K562 (cell line): ENCODE data around the gene DYNC2I2. TPM values are rescaled to one million over a fixed set of nuclear protein-coding genes. Genes with fewer than 3 reads are reported as not detected.

ENCODE experiments used
- BCLAF1 ChIP-seq, 2 experiments: fragments of 450-650 bp in 1 of 2; IDR thresholded peaks; 2 replicates each; pipeline ENCODE4 v1.6.1; 2011 to 2017; ENCODE audit warnings: low read depth in 2 of 2, antibody characterized with exemption in 1 of 2, borderline replicate concordance in 1 of 2, low read length in 1 of 2, mild to moderate bottlenecking in 1 of 2, mixed read lengths in 1 of 2; ENCODE audit not compliant: control insufficient read depth in 1 of 2
- GABPA ChIP-seq: fragments of 200-800 bp; sonication (Bioruptor generic); conservative IDR thresholded peaks from 2 replicates; pipeline ENCODE4 v1.6.1; 2016; ENCODE audit warnings: low read depth, missing genetic modification characterization, missing compliant biosample characterization
- IFI16 ChIP-seq: fragments of 250-450 bp; sonication (Bioruptor Pico); IDR thresholded peaks from 2 replicates; pipeline ENCODE4 v2.1.2; 2022; ENCODE audit warnings: mild to moderate bottlenecking, inconsistent platforms
- KLF13 ChIP-seq: fragments of 450-650 bp; IDR thresholded peaks from 2 replicates; pipeline ENCODE4 v1.6.1; 2016; ENCODE audit warnings: missing genetic modification characterization, low read depth, mild to moderate bottlenecking, missing compliant biosample characterization, moderate library complexity, borderline replicate concordance
- MYBL2 ChIP-seq, 2 experiments: fragments of 450-650 bp in 1 of 2; sonication (generic) in 1 of 2; formaldehyde crosslinking in 1 of 2; IDR thresholded peaks; 2 replicates each; pipeline versions ENCODE4 v1.6.1 to v1.8.1; 2017 to 2022; ENCODE audit warnings: borderline replicate concordance in 1 of 2, inconsistent platforms in 1 of 2, low read depth in 1 of 2, mild to moderate bottlenecking in 1 of 2, missing genetic modification reagents in 1 of 2, moderate library complexity in 1 of 2
- ZBTB43 ChIP-seq: sonication (generic); formaldehyde crosslinking; IDR thresholded peaks from 2 replicates; pipeline ENCODE4 v1.8.0; 2023; ENCODE audit warnings: mild to moderate bottlenecking, missing genetic modification reagents
- ZNF507 ChIP-seq: conservative IDR thresholded peaks from 2 replicates; pipeline ENCODE4 v1.6.1; 2017; ENCODE audit warnings: missing genetic modification characterization, missing compliant biosample characterization
- ZNF583 ChIP-seq: fragments of 250-450 bp; sonication (Bioruptor Pico); IDR thresholded peaks from 2 replicates; pipeline ENCODE4 v1.4.0; 2020
- ZNF778 ChIP-seq: fragments of 450-650 bp; formaldehyde crosslinking; IDR thresholded peaks from 2 replicates; pipeline ENCODE4 v1.4.0; 2020; ENCODE audit warnings: mild to moderate bottlenecking, moderate library complexity
- polyA plus RNA-seq, 8 experiments: library from polyadenylated mRNA; depleted of rRNA in 4 of 8; stranded (reverse) in 5 of 8; unstranded in 3 of 8; fragments of >200 nt; fragmentation: Nextera tagmentation in 2 of 8; fragmentation: Illumina TruSeq in 1 of 8; extraction: Ambion mirVana in 2 of 8; extraction: Trizol in 1 of 8; gene quantifications; 2 replicates each; pipeline versions ENCODE4 v1.2.1 to v1.2.3, GENCODE V29; 2011 to 2014; ENCODE audit warnings: inconsistent platforms in 1 of 8, missing spikeins in 1 of 8
- total RNA-seq, 7 experiments: library from RNA; depleted of rRNA in 6 of 7; stranded (reverse); fragments of >200 nt in 6 of 7; fragmentation: Illumina TruSeq in 2 of 7; extraction: Trizol in 2 of 7; gene quantifications; 2 replicates each; pipeline versions ENCODE4 v1.2.1 to v1.2.3, GENCODE V29; 2011 to 2021; ENCODE audit warnings: low replicate concordance in 1 of 7
- TF ChIP-seq, protein P1 (sequence below): fragments of 450-650 bp; IDR thresholded peaks from 2 replicates; pipeline ENCODE4 v1.6.1; 2017; ENCODE audit warnings: antibody characterized with exemption, mild to moderate bottlenecking
- TF ChIP-seq, protein P2 (sequence below): fragments of 250-450 bp; sonication (Bioruptor Pico); IDR thresholded peaks from 2 replicates; pipeline ENCODE4 v1.4.0; 2020; ENCODE audit warnings: mild to moderate bottlenecking, moderate library complexity
- TF ChIP-seq, protein P3 (sequence below): conservative IDR thresholded peaks from 2 replicates; pipeline ENCODE4 v1.6.1; 2011; ENCODE audit warnings: low read depth, mild to moderate bottlenecking, low read length; ENCODE audit not compliant: control insufficient read depth

Gene DYNC2I2
- total and polyA plus RNA-seq, 9 of the 15 experiments (the other 6 are each of a cell fraction or from before 2014, with no cell fraction given) = 1.5 to 249 (median 70.0) TPM

DNA sequence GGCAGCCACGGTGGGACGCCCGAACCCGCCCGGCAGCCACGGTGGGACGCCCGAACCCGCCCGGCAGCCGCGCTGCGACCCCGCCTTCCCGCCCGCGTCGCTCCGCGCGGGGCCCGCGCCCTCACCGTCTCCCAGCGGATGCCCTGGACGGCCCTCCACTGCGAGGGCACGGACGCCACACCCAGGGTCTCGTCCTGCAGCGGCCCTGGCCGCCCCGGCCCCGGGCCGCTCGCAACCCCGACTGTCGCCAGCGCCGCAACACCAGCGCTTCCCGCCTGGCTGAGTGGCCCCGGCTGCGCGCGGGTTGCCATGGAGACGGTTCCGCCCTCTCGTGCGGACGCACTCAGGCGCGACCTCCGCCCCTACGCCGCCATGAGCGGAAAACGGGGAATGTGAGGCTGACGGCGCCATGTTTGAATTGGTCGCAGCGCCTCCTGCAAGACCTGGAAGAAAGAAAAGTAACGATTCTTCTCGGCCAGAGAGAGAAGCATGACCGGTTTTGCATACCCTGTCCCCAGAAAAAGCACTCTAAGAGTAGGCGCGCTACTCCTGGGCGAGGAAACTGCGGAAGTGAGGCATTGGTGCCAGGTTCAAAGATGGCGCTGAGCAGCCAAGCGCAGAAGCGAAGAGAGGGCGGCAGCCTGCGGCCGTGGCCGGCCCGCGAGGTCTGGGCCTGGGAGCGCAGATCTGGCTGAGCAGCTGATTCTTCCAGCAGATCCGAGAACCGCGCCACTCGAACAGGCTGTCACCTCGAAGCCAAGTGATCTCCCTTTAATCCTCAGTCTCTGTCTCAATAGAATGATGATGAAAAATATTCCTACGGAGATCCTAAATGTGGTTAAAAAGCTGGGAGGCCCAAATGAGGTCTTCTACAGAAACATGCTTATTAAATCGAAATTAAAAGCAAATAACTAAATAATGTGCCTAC lies at the start of gene DYNC2I2 (continued):
- TF ChIP-seq ZNF778 (CRISPR knock-in tag) (no peak), KLF13 (tag) (peak; percentile 99), MYBL2 (IDR thresholded peaks at IDR 0.05; ENCODE audit: low read depth) (peak; percentile 92; the same call in 1 of the 2 replicates), MYBL2 (CRISPR knock-in tag; IDR thresholded peaks at IDR 0.05; ENCODE audit: borderline replicate concordance) (no peak), ZBTB43 (no peak), ZNF583 (peak; percentile 95), ZNF507 (no peak), BCLAF1 (IDR thresholded peaks at IDR 0.05; ENCODE audit: borderline replicate concordance in 1 of 2, control insufficient read depth in 1 of 2, low read depth in 2 of 2, low read length in 1 of 2) (no peak), IFI16 (CRISPR knock-in tag) (no peak), GABPA (tag) (peak; percentile 89)
- TF ChIP-seq, protein P1, sequence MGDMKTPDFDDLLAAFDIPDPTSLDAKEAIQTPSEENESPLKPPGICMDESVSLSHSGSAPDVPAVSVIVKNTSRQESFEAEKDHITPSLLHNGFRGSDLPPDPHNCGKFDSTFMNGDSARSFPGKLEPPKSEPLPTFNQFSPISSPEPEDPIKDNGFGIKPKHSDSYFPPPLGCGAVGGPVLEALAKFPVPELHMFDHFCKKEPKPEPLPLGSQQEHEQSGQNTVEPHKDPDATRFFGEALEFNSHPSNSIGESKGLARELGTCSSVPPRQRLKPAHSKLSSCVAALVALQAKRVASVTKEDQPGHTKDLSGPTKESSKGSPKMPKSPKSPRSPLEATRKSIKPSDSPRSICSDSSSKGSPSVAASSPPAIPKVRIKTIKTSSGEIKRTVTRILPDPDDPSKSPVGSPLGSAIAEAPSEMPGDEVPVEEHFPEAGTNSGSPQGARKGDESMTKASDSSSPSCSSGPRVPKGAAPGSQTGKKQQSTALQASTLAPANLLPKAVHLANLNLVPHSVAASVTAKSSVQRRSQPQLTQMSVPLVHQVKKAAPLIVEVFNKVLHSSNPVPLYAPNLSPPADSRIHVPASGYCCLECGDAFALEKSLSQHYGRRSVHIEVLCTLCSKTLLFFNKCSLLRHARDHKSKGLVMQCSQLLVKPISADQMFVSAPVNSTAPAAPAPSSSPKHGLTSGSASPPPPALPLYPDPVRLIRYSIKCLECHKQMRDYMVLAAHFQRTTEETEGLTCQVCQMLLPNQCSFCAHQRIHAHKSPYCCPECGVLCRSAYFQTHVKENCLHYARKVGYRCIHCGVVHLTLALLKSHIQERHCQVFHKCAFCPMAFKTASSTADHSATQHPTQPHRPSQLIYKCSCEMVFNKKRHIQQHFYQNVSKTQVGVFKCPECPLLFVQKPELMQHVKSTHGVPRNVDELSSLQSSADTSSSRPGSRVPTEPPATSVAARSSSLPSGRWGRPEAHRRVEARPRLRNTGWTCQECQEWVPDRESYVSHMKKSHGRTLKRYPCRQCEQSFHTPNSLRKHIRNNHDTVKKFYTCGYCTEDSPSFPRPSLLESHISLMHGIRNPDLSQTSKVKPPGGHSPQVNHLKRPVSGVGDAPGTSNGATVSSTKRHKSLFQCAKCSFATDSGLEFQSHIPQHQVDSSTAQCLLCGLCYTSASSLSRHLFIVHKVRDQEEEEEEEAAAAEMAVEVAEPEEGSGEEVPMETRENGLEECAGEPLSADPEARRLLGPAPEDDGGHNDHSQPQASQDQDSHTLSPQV = no peak
- TF ChIP-seq, protein P2, sequence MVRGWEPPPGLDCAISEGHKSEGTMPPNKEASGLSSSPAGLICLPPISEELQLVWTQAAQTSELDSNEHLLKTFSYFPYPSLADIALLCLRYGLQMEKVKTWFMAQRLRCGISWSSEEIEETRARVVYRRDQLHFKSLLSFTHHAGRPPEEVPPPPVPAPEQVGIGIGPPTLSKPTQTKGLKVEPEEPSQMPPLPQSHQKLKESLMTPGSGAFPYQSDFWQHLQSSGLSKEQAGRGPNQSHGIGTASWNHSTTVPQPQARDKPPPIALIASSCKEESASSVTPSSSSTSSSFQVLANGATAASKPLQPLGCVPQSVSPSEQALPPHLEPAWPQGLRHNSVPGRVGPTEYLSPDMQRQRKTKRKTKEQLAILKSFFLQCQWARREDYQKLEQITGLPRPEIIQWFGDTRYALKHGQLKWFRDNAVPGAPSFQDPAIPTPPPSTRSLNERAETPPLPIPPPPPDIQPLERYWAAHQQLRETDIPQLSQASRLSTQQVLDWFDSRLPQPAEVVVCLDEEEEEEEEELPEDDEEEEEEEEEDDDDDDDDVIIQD (CRISPR knock-in tag) = peak; percentile 85; the same call in 1 of the 2 replicates
- TF ChIP-seq, protein P3, sequence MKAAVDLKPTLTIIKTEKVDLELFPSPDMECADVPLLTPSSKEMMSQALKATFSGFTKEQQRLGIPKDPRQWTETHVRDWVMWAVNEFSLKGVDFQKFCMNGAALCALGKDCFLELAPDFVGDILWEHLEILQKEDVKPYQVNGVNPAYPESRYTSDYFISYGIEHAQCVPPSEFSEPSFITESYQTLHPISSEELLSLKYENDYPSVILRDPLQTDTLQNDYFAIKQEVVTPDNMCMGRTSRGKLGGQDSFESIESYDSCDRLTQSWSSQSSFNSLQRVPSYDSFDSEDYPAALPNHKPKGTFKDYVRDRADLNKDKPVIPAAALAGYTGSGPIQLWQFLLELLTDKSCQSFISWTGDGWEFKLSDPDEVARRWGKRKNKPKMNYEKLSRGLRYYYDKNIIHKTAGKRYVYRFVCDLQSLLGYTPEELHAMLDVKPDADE = peak; percentile 6
